Muscle of leg (tissue), 11 donors: ENCODE measurements around the gene PSRC1. TPM values are rescaled to one million over a fixed set of nuclear protein-coding genes. Genes with fewer than 3 reads are reported as not detected.

Source experiments
- DNase-seq: peaks from one replicate; pipeline ENCODE4 v3.0.0; 2013
- H3K27ac ChIP-seq: one replicate; pipeline ENCODE4 v1.5.1; 2013; ENCODE audit warnings: mild to moderate bottlenecking, low read length, control low read depth
- H3K27me3 ChIP-seq: one replicate; pipeline ENCODE4 v1.6.1; 2013; ENCODE audit warnings: low read length; ENCODE audit not compliant: control insufficient read depth, insufficient read depth
- H3K36me3 ChIP-seq: one replicate; pipeline ENCODE4 v1.6.1; 2013; ENCODE audit warnings: low read length; ENCODE audit not compliant: control insufficient read depth, insufficient read depth
- H3K4me1 ChIP-seq: one replicate; pipeline ENCODE4 v1.6.1; 2013; ENCODE audit warnings: low read length; ENCODE audit not compliant: control insufficient read depth, insufficient read depth
- H3K4me3 ChIP-seq: one replicate; pipeline ENCODE4 v1.5.1; 2013; ENCODE audit warnings: low read length, control low read depth
- H3K9me3 ChIP-seq: replicated peaks from 2 replicates; pipeline ENCODE4 v1.6.1; 2013; ENCODE audit warnings: low read depth, low read length; ENCODE audit not compliant: control insufficient read depth
- WGBS: methylation state at CpG from one replicate; pipeline ENCODE4 v1.1.5; 2013; ENCODE audit warnings: missing lambda C conversion rate; ENCODE audit not compliant: insufficient coverage; 5-methylcytosine and 5-hydroxymethylcytosine counted together
- polyA plus RNA-seq, 8 donors: library from polyadenylated mRNA; unstranded; fragments of 120-200 nt; gene quantifications; one replicate each; pipeline versions ENCODE4 v1.2.1 to v1.2.3, GENCODE V29; 2013; ENCODE audit warnings: inconsistent platforms in 1 of 8, low replicate concordance in 1 of 8; ENCODE audit not compliant: insufficient read length in 8 of 8, insufficient read depth in 1 of 8
- total RNA-seq: library from RNA; stranded (reverse); fragments of 120-200 nt; gene quantifications from one replicate; pipeline ENCODE4 v1.2.4, GENCODE V29; 2013

PSRC1 gene
- total and polyA plus RNA-seq, 9 donors, result 11.4 to 19.1 (median 17.4) TPM

DNA sequence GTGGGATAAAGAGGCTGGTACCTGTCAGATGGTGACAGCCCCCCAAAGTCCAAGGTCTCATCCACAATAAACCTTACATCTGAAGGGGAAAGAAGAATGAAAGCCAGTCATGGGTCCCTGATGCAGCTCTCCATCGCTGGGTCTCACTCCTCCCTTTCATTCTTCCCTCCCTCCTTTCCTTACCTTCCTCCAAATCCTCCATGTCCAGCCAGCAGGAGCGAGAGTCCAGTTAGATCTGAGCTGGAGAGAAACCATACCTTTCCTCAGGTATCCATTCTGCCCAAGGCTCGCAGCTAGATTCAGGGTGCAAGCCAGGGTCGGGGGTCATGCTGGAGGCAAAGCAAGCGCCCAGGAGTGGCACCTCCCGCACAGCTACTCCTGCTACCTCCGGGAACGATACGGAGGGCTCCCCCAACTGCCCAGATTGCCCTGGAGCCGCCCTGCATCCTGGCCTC, 421 bp downstream of the PSRC1 start:
- WGBS, result 5% methylated on average over 10 of the region's 10 CpGs
- Histone ChIP-seq H3K36me3 (peaks cover 18% of the 10 kb centered on the region), H3K4me3 (peak overlapping the region; percentile 71), H3K4me1 (peaks cover 24% of the 10 kb centered on the region), H3K27me3 (no peaks in the 10 kb centered on the region), H3K27ac (peak overlapping the region; percentile 85), H3K9me3 (no peaks in the 10 kb centered on the region)
- DNase-seq, result no peak

DNA sequence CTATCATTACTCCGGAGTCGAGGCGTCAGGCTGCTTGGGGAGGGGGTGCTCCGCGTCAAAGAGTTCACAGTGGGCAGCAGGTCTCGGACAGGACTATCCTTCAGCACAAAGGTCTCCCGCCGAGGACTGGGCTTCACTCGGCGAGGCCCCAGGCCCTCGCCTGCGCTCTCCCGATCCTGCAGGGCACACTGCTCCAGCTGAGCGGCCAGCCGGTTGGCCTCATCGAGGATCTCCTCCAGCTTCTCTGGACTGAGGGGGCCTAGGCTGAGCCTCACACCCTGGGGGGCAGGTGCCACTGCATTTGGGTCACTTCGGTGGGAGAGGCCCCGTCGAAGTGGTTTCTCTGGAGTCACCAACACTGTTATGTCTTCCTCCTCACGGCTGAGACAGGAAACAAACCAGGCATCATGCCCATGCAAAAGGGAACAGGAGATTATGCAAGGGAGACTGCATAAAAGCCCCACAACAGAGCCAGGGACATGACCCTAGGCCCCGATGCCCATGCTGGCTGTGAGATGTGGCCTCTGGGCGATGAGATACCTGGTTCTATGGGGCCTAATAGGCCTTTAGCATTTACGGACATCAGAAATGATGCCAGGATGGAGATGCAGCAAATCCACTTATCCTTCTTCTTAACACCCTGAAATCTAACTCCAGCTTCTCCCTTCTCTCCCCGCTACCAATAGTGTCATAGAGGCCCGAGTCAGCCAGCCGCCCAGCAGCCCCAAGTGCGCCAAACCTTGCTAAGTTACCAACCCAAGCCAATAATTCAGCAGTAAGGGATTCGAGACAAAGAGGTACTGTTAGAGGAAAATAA, 1.1 kb downstream of the PSRC1 start:
- WGBS, result 57% methylated on average over 19 of the region's 28 CpGs
- H3K4me1 ChIP-seq, result peaks cover 25% of the 10 kb centered on the region
- peaks cover 19% of the 10 kb centered on the region for H3K36me3 ChIP-seq
- no peak overlapping the region for H3K27ac ChIP-seq
- no peaks in the 10 kb centered on the region for H3K27me3 ChIP-seq
- H3K9me3 ChIP-seq, result no peaks in the 10 kb centered on the region
- no peak for DNase-seq
- H3K4me3 ChIP-seq, result peak overlapping the region; percentile 71

GRCh38 chr1:109280862-109281261, 2.1 kb downstream of the PSRC1 start:
- DNase-seq, result no peak

GRCh38 chr1:109279615-109280278, 3.2 kb downstream of the PSRC1 start:
- Histone ChIP-seq H3K36me3 (peaks cover 19% of the 10 kb centered on the region), H3K27ac (no peak overlapping the region)
- WGBS, result 87% methylated on average over 4 of the region's 5 CpGs

More at GRCh38 chr1:109280862-109281261, 2.1 kb downstream of the PSRC1 start:
- Histone ChIP-seq H3K27me3 (no peaks in the 10 kb centered on the region), H3K4me1 (peaks cover 25% of the 10 kb centered on the region), H3K36me3 (peaks cover 19% of the 10 kb centered on the region), H3K27ac (no peak overlapping the region), H3K9me3 (no peaks in the 10 kb centered on the region), H3K4me3 (no peak overlapping the region)
- 94% methylated on average over 5 of the region's 12 CpGs for WGBS

DNA sequence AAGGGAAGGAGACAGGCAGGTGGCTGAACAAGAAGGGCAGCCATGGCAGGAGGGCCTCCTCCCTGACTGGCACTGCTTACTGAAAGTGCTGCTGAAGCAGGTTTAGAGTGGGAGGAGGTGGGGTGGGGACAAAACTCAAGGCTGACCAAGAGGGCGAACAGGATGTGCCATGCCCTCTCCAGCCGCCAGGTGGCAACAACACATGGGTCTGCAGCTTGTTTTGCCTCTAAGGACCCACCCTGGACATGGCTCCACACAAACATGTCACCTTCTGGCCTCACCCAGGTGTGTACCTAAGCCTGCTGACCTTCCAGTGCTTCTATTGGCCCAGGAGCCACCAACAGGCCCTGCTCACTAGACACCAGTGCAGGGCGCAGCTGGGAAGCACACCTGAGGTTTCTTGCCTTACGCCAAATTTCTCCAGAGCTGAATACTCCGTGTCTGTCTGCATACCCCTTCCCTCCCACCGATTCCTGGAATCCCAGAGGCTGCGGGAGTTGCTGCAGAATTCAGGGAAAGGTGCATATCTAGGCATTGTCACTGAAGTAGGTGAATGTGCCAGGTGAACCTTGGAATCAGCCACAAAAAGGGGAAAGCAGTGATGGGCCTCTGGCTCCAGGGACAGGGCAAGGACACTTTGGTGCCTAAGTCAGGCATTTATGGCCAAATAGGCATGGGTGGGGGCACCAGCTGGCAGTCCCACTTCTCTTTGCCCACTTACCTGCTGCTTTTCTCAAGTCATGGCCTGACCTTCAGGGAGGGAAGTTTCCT, 5.3 kb downstream of the PSRC1 start:
- 68% methylated on average over 7 of the region's 7 CpGs for WGBS
- no peaks in the 10 kb centered on the region for H3K27me3 ChIP-seq
- H3K27ac ChIP-seq, result no peak overlapping the region
- no peak overlapping the region for H3K4me3 ChIP-seq
- peak; percentile 74 for DNase-seq
- H3K4me1 ChIP-seq, result peaks cover 22% of the 10 kb centered on the region
- H3K36me3 ChIP-seq, result peaks cover 19% of the 10 kb centered on the region
- no peaks in the 10 kb centered on the region for H3K9me3 ChIP-seq

More at GRCh38 chr1:109279615-109280278, 3.2 kb downstream of the PSRC1 start:
- no peak for DNase-seq
- no peak overlapping the region for H3K4me3 ChIP-seq
- H3K27me3 ChIP-seq, result no peaks in the 10 kb centered on the region
- H3K4me1 ChIP-seq, result peaks cover 25% of the 10 kb centered on the region
- H3K9me3 ChIP-seq, result no peaks in the 10 kb centered on the region

DNA sequence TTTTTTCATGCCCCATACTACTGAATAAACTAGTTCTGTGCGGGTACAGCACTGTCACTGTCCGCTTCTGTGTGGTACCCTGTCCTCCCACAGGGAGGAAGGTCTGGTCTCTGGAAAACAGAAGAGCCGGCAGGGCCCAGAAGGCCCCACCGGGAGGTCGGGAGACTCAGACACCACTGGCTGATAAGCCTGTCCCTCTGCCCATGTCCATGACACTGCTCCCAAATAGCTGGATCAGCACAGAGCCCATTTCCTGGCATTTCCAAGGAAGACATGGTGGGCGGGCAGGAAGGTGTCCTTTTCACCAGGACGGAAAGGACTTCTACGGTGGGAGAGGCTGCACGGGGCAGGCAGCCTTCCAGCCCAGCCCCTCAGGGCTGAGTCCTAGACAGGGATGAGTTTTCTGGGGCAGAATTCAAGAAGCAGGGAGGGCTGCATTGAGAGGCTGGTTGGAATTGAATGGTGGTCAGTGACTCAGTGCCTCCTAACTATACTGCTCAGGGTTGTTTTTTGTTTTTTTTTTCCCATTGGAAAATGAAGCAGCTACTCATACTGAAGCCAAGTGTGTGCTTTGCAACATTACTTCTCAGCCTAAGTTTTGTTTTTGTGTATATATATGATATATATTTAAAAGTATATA, 7.1 kb downstream of the PSRC1 start:
- WGBS, result 39% methylated on average over 8 of the region's 9 CpGs
- Histone ChIP-seq H3K9me3 (no peaks in the 10 kb centered on the region), H3K36me3 (peaks cover 19% of the 10 kb centered on the region), H3K4me3 (no peak overlapping the region), H3K4me1 (peaks cover 18% of the 10 kb centered on the region), H3K27ac (no peak overlapping the region), H3K27me3 (no peaks in the 10 kb centered on the region)
- DNase-seq, result no peak

DNA sequence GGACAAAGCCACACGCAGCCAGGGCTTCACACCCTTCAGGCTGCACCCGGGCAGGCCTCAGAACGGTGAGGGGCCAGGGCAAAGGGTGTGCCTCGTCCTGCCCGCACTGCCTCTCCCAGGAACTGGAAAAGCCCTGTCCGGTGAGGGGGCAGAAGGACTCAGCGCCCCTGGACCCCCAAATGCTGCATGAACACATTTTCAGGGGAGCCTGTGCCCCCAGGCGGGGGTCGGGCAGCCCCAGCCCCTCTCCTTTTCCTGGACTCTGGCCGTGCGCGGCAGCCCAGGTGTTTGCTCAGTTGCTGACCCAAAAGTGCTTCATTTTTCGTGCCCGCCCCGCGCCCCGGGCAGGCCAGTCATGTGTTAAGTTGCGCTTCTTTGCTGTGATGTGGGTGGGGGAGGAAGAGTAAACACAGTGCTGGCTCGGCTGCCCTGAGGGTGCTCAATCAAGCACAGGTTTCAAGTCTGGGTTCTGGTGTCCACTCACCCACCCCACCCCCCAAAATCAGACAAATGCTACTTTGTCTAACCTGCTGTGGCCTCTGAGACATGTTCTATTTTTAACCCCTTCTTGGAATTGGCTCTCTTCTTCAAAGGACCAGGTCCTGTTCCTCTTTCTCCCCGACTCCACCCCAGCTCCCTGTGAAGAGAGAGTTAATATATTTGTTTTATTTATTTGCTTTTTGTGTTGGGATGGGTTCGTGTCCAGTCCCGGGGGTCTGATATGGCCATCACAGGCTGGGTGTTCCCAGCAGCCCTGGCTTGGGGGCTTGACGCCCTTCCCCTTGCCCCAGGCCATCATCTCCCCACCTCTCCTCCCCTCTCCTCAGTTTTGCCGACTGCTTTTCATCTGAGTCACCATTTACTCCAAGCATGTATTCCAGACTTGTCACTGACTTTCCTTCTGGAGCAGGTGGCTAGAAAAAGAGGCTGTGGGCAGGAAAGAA, 8.1 kb downstream of the PSRC1 start:
- no peak overlapping the region for H3K4me3 ChIP-seq
- peaks cover 14% of the 10 kb centered on the region for H3K36me3 ChIP-seq
- no peak overlapping the region for H3K27ac ChIP-seq
- peaks cover 18% of the 10 kb centered on the region for H3K4me1 ChIP-seq
- no peak for DNase-seq
- H3K9me3 ChIP-seq, result no peaks in the 10 kb centered on the region
- 48% methylated on average over 10 of the region's 24 CpGs for WGBS
- no peaks in the 10 kb centered on the region for H3K27me3 ChIP-seq

DNA sequence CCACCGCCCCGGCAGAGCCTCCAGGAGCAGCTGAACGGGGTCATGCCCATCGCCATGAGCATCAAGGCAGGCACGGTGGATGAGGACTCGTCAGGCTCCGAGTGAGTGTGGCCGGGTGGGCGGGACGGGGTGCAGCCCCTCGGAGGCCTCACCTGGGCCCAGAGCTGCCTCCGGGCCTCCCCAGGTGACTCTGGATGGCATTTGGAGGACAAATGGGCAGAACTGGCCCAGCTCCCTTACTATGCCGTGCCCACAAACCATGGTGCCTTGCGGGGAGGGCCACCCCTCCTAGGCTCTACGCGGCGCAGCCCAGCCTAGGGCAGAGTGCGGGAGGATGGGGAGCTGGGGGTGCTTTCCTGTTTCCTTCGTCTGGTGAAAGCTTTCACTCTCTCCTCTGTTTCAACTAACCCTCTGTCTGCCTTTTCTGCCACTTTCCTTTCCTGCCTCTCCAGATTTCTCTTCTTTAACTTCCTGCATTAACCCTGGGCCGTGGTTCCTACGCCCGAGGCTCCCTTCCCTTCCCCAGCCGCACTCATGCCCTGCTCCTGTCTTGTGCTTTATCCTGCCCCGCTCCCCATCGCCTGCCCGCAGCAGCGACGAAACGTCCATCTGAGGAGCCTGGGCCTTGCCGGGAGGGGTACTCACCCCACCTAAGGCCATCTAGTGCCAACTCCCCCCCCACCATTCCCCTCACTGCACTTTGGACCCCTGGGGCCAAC, 9.2 kb downstream of the PSRC1 start:
- H3K36me3 ChIP-seq, result peaks cover 9% of the 10 kb centered on the region
- no peak overlapping the region for H3K27ac ChIP-seq
- no peaks in the 10 kb centered on the region for H3K9me3 ChIP-seq
- 67% methylated on average over 26 of the region's 30 CpGs for WGBS
- H3K27me3 ChIP-seq, result no peaks in the 10 kb centered on the region
- peaks cover 18% of the 10 kb centered on the region for H3K4me1 ChIP-seq
- DNase-seq, result no peak
- H3K4me3 ChIP-seq, result no peak overlapping the region
